A549 (cell line): ENCODE measurements around the gene SUPT4H1. TPM values are rescaled to one million over a fixed set of nuclear protein-coding genes. Genes with fewer than 3 reads are reported as not detected.

Source experiments
- ATAC-seq, 2 experiments: fragments of 200-7000 bp in 1 of 2; fragments of >200 bp in 1 of 2; cut with Nextera tagmentation in 1 of 2; cut with Tn5 transposase in 1 of 2; 3 replicates each; pipeline versions ENCODE4 v1.8.0 to v1.9.1; 2018 to 2020; ENCODE audit warnings: mild to moderate bottlenecking in 1 of 2, moderate library complexity in 1 of 2
- CTCF ChIA-PET: fragments of 300-600 bp; sonication (Branson Sonifier 250); formaldehyde crosslinking; extraction: SDS; loops from one replicate; lab custom pipeline; 2021; ENCODE audit warnings: antibody characterized with exemption, inconsistent platforms; lab: Yijun Ruan, JAX
- POLR2A ChIA-PET: fragments of 350-600 bp; formaldehyde crosslinking; extraction: SDS; loops from one replicate; lab custom pipeline; 2021; ENCODE audit warnings: antibody characterized with exemption, inconsistent platforms; lab: Yijun Ruan, JAX
- DNase-seq, 2 experiments: peaks; one replicate each; pipeline versions ENCODE4 v3.0.0 to v3.0.0-alpha.2; 2011 to 2016; ENCODE audit warnings: low read depth in 1 of 2, low spot score in 1 of 2
- FAIRE-seq: peaks from 2 replicates; lab custom pipeline; 2011; peaks lifted over from hg19 to GRCh38; lab: Jason Lieb, UNC
- H3K27ac ChIP-seq, 2 experiments: fragments of >200 bp; sonication (Bioruptor Twin); formaldehyde crosslinking; 3 replicates each; pipeline ENCODE4 v1.5.1; 2016 to 2017
- H3K4me1 ChIP-seq: fragments of >200 bp; sonication (Bioruptor Twin); formaldehyde crosslinking; 3 replicates; pipeline ENCODE4 v1.6.1; 2016
- H3K4me2 ChIP-seq: fragments of >200 bp; sonication (Bioruptor Twin); formaldehyde crosslinking; 3 replicates; pipeline ENCODE4 v1.6.1; 2016
- H3K4me3 ChIP-seq: fragments of >200 bp; sonication (Bioruptor Twin); formaldehyde crosslinking; 3 replicates; pipeline ENCODE4 v1.5.1; 2016
- H3K9me3 ChIP-seq: fragments of >200 bp; sonication (Bioruptor Twin); formaldehyde crosslinking; 3 replicates; pipeline ENCODE4 v1.6.1; 2016
- CBX2 ChIP-seq: fragments of 200-600 bp; sonication (generic); IDR thresholded peaks from 2 replicates; pipeline ENCODE4 v1.6.1; 2016; ENCODE audit warnings: low read depth, mild to moderate bottlenecking, borderline replicate concordance
- CHD2 ChIP-seq: fragments of 150-350 bp; IDR thresholded peaks from 2 replicates; pipeline ENCODE4 v1.6.1; 2014; ENCODE audit warnings: low read length; ENCODE audit not compliant: partially characterized antibody
- FOSL2 ChIP-seq, 2 experiments: fragments of 450-650 bp in 1 of 2; fragments of >200 bp in 1 of 2; sonication (Bioruptor Twin) in 1 of 2; formaldehyde crosslinking; IDR thresholded peaks; 2 replicates each; pipeline versions ENCODE4 v1.5.0 to v1.6.1; 2016 to 2020; ENCODE audit warnings: mild to moderate bottlenecking in 1 of 2, moderate library complexity in 1 of 2
- FOXS1 ChIP-seq: fragments of 250-450 bp; sonication (Bioruptor Pico); IDR thresholded peaks from 2 replicates; pipeline ENCODE4 v1.5.0; 2020; ENCODE audit warnings: mild to moderate bottlenecking, moderate library complexity
- HOXA7 ChIP-seq: fragments of 250-450 bp; sonication (Bioruptor Pico); IDR thresholded peaks from 2 replicates; pipeline ENCODE4 v1.5.0; 2020; ENCODE audit warnings: mild to moderate bottlenecking, moderate library complexity
- HOXB13 ChIP-seq: fragments of 250-450 bp; sonication (Bioruptor Pico); IDR thresholded peaks from 2 replicates; pipeline ENCODE4 v1.5.0; 2020; ENCODE audit warnings: low read depth, mild to moderate bottlenecking, moderate library complexity
- MAZ ChIP-seq: fragments of 150-350 bp; IDR thresholded peaks from 2 replicates; pipeline ENCODE4 v1.6.1; 2014; ENCODE audit warnings: antibody characterized with exemption, low read depth, low read length, borderline replicate concordance
- NFE2L2 ChIP-seq: fragments of 150-350 bp; conservative IDR thresholded peaks from 2 replicates; pipeline ENCODE4 v1.6.1; 2014; ENCODE audit warnings: low read length
- NPAS2 ChIP-seq: fragments of 250-450 bp; sonication (Bioruptor Pico); IDR thresholded peaks from 2 replicates; pipeline ENCODE4 v1.8.0; 2022; ENCODE audit warnings: mild to moderate bottlenecking, moderate library complexity, borderline replicate concordance
- RAD21 ChIP-seq, 2 experiments: fragments of >200 bp in 1 of 2; sonication (Bioruptor Twin) in 1 of 2; formaldehyde crosslinking in 1 of 2; IDR thresholded peaks in 1 of 2; conservative IDR thresholded peaks in 1 of 2; 2 replicates in 1 of 2; 3 replicates in 1 of 2; pipeline ENCODE4 v1.6.1; 2012 to 2018; ENCODE audit warnings: inconsistent platforms in 1 of 2
- RFX5 ChIP-seq: fragments of 450-650 bp; IDR thresholded peaks from 2 replicates; pipeline ENCODE4 v1.7.1; 2014; ENCODE audit warnings: antibody characterized with exemption, mild to moderate bottlenecking, moderate library complexity
- SMC3 ChIP-seq: fragments of >200 bp; sonication (Bioruptor Twin); formaldehyde crosslinking; IDR thresholded peaks from 3 replicates; pipeline ENCODE4 v1.6.1; 2018; ENCODE audit warnings: inconsistent platforms
- TP53 ChIP-seq: fragments of 250-450 bp; sonication (Bioruptor Pico); IDR thresholded peaks from 2 replicates; pipeline ENCODE4 v1.5.0; 2021; ENCODE audit warnings: mild to moderate bottlenecking, moderate library complexity
- ZC3H11A ChIP-seq: fragments of 450-650 bp; IDR thresholded peaks from 2 replicates; pipeline ENCODE4 v1.6.1; 2014; ENCODE audit warnings: antibody characterized with exemption, mild to moderate bottlenecking
- ZFP36 ChIP-seq: fragments of 450-650 bp; IDR thresholded peaks from 2 replicates; pipeline ENCODE4 v1.6.1; 2014; ENCODE audit warnings: borderline replicate concordance; ENCODE audit not compliant: partially characterized antibody
- WGBS: methylation state at CpG from one replicate; pipeline ENCODE4 v1.1.6; 2017; ENCODE audit errors: missing lambda C conversion rate; 5-methylcytosine and 5-hydroxymethylcytosine counted together
- polyA plus RNA-seq, 4 experiments: library from polyadenylated mRNA; depleted of rRNA in 3 of 4; stranded (reverse); fragments of >200 nt; fragmentation: RNase III in 1 of 4; extraction: RNeasy Plus Mini Kit Qiagen cat#74134 plus additional on column Dnase treatment in 1 of 4; gene quantifications; 2 replicates in 3 of 4; 3 replicates in 1 of 4; pipeline ENCODE4 v1.2.3, GENCODE V29; 2011 to 2017
- TF ChIP-seq, protein P1 (sequence below): fragments of >200 bp; sonication (Bioruptor Twin); formaldehyde crosslinking; IDR thresholded peaks from 3 replicates; pipeline ENCODE4 v1.5.1; 2016
- TF ChIP-seq, protein P2 (sequence below): IDR thresholded peaks from 2 replicates; pipeline ENCODE4 v1.6.1; 2012

Gene SUPT4H1
- polyA plus RNA-seq, 2 of the 4 experiments (the other 2 are of a cell fraction), result 123 to 241 TPM

DNA sequence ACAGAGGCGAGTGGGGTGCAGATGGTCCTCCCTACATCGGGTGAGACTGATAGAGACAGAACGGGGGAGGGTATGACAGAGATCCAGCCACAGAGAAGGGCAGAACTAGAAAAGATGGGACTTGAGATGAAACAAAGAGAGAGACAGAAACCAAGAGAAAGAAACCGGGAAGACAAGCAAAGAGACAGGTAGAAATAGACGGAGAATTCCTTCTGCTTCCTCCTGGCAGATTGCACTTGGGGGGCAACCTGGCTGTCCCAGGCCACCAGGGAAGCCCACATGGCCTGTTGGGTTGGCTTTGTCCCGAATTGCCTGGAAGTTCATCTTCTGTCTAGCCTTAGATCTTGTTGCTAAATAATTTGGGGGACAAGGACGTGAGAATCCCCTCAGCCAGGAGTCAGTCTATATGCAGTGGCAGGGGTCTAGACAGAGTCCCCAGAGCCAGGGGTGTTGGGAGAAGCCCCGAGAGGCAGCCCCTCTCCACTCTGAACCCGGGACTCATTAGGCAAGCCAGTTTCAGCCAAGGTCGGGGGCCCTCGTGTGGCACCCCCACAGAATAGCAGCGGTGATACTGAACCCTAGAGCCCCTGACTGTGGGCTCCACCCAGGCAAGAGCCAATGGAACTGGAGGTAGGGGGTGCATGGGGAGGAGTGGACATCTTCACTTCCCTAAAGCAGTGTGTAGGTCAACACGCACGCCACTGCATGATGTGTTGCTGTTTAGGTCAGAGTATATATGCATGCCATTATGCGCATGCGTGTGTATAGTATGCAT is 22.8 kb downstream of the SUPT4H1 start:
- POLR2A ChIA-PET, result no interaction called here
- Histone ChIP-seq H3K9me3 (no peaks in the 10 kb centered on the region), H3K4me3 (no peak overlapping the region), H3K4me1 (peaks cover 9% of the 10 kb centered on the region), H3K27ac (0 out of 6 replicates have a peak overlapping the region, but pooled peaks of 1 of the 2 experiments have one; percentile 4), H3K4me2 (no peak overlapping the region)
- TF ChIP-seq RAD21 (conservative IDR thresholded peaks at IDR 0.05 in 1 of 2, IDR thresholded peaks at IDR 0.05 in 1 of 2) (peak in 1 of 2 experiments; percentile 14; a peak in 1 of 5 replicates), SMC3 (peak; percentile 28; the same call in 1 of the 3 replicates), ZC3H11A (no peak)
- TF ChIP-seq, protein P1, sequence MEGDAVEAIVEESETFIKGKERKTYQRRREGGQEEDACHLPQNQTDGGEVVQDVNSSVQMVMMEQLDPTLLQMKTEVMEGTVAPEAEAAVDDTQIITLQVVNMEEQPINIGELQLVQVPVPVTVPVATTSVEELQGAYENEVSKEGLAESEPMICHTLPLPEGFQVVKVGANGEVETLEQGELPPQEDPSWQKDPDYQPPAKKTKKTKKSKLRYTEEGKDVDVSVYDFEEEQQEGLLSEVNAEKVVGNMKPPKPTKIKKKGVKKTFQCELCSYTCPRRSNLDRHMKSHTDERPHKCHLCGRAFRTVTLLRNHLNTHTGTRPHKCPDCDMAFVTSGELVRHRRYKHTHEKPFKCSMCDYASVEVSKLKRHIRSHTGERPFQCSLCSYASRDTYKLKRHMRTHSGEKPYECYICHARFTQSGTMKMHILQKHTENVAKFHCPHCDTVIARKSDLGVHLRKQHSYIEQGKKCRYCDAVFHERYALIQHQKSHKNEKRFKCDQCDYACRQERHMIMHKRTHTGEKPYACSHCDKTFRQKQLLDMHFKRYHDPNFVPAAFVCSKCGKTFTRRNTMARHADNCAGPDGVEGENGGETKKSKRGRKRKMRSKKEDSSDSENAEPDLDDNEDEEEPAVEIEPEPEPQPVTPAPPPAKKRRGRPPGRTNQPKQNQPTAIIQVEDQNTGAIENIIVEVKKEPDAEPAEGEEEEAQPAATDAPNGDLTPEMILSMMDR, result peak; percentile 36
- 49% methylated on average over 16 of the region's 16 CpGs for WGBS
- FAIRE-seq (no peak), ATAC-seq (peak; percentile 25 to 67; a peak in 4 of 6 replicates), DNase-seq (no peak)
- CTCF ChIA-PET, result interaction anchor here (2.1 to 3.5 kb wide), 2 partner anchors 12 to 87 kb away, joined by 13 to 34 read pairs; partner anchors contain the start of gene RNF43

DNA sequence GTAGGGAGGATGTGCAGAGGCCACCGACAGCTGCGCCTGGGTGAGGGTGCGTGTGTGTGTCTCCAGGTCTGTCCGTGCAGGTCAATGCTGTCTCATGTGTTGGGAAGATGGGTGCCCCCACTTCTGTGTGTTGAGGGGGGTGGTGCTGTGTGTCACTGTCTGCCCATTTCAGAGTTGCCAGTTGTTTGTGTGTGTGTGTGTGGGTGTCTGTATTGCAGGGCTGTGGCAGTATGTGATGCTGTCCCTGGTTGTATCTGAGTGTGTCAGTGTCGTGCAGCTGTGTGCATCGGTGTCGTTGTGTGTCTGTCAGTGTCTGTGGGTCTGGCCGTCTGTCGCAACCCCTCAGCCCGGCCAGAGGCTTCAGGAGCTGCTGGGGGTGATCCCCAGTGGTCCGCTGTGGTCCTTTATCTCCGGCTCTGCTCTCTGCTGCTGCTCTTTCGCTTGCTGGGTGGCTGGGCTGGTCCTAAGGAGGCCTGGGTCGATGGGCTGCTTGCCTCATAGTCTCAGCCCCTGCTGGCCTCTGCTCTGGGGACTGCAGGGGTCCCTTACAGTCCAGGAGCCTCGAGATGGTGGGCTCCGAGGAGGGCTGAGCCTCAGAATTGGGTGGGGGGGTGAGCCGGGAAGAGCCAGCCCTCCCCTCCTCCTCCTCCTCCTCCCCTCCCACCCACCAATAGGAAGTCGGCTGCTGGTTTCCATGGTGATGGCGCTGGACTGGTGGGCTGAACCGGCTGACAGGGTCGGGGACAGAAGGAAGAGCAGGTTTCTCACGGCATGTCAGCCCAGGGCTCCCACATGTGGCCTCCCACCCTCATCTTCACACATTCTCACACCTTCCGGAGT is 23.6 kb downstream of the SUPT4H1 start, which contains the start of gene TSPOAP1:
TSPOAP1 (minus strand) TSS at position 601 of the 840 bp plus-strand sequence. CDS start 875 bp downstream, outside the sequence.
- no peak for DNase-seq
- 53% methylated on average over 16 of the region's 23 CpGs for WGBS
- Histone ChIP-seq H3K4me2 (no peak within 1 kb of the TSS), H3K27ac (0 out of 6 replicates have a peak within 1 kb of the TSS, but pooled peaks of 1 of the 2 experiments have one; percentile 4), H3K4me1 (peaks cover 9% of the 10 kb centered on the region), H3K9me3 (no peaks in the 10 kb centered on the region)
- no peak for TF ChIP-seq MAZ
- no peak for TF ChIP-seq ZFP36
- no peak for TF ChIP-seq HOXA7 (CRISPR knock-in tag)
- no peak for TF ChIP-seq CBX2
- no peak for TF ChIP-seq FOXS1
- no peak for TF ChIP-seq TP53 (CRISPR knock-in tag)
- no peak for TF ChIP-seq RAD21 (conservative IDR thresholded peaks at IDR 0.05 in 1 of 2, IDR thresholded peaks at IDR 0.05 in 1 of 2)
- TF ChIP-seq FOSL2 (IDR thresholded peaks at IDR 0.05), result no peak
- no peak for TF ChIP-seq FOSL2 (CRISPR knock-in tag; IDR thresholded peaks at IDR 0.05)
- TF ChIP-seq HOXB13, result no peak
- no peak for TF ChIP-seq RFX5
- TF ChIP-seq, all 56 proteins: peak for 0
- no peak for FAIRE-seq
- CTCF ChIA-PET, result interaction anchor here (0.9 to 3.5 kb wide), 4 partner anchors 9 to 111 kb away, joined by 3 to 34 read pairs (median 8); partner anchors contain the start of gene RNF43
- POLR2A ChIA-PET, result interaction anchor here (0.5 to 1.2 kb wide), 3 partner anchors 23 to 89 kb away, joined by 3 to 5 read pairs (median 4); partner anchors contain the start of gene SUPT4H1
- no peak for ATAC-seq
- no peak within 1 kb of the TSS for H3K4me3 ChIP-seq

DNA sequence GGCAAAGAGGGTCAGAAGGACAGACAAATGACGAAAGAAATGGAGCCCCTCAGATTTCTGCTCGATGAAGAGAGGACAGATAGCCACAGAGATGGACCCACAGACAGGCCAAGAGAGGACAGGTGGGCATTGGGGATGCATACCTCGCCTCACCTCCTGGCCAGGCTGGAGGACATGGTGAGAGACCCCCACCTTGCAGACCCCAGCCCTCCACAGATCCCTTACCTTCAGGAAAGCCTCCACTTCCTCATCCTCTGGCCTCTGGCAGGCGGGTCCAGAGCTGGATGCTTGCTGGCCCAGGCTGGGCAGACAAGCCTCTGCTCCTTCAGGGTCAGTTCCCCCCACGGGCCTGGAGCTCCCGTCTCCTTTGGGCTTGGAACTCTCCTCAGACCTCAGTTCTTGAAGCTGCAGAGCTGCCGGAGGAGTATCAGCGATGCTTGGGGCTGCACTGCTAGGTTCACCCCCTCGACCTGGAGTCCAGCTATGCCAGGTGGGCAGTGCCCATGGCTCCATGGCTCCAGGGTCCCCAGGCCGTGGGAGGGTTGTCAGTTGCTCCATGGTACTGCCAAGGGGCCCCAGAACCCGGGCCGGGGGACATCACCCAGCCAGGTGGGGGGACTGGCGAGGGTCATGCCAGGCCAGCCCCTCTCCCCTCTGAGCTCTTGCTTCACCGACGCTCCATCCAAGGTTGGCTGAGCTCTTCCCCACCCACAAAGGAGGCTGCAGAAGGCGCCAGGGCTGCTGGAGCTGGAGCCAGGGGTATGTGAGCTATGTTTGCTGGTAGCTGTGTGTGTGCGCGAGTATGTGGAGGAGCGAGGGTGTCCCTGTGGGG is 24.4 kb downstream of the SUPT4H1 start:
- DNase-seq (no peak), FAIRE-seq (no peak), ATAC-seq (no peak)
- H3K27ac ChIP-seq, result no peak overlapping the region
- 59% methylated on average over 17 of the region's 19 CpGs for WGBS
- no peak overlapping the region for H3K4me2 ChIP-seq
- no peaks in the 10 kb centered on the region for H3K9me3 ChIP-seq
- no peak overlapping the region for H3K4me3 ChIP-seq
- ChIA-PET POLR2A (interaction anchor here (0.5 to 1.2 kb wide), 3 partner anchors 24 to 90 kb away, joined by 3 to 5 read pairs (median 4); partner anchors contain the start of gene SUPT4H1), CTCF (interaction anchor here (0.5 to 3.5 kb wide), 6 partner anchors 8 to 1172 kb away, joined by 3 to 34 read pairs (median 4); partner anchors contain the start of gene RNF43)
- TF ChIP-seq NPAS2 (CRISPR knock-in tag) (no peak), FOSL2 (IDR thresholded peaks at IDR 0.05) (no peak), FOSL2 (CRISPR knock-in tag; IDR thresholded peaks at IDR 0.05) (no peak), NFE2L2 (no peak), RAD21 (conservative IDR thresholded peaks at IDR 0.05 in 1 of 2, IDR thresholded peaks at IDR 0.05 in 1 of 2) (no peak), CHD2 (no peak), FOXS1 (no peak), ZFP36 (no peak)
- TF ChIP-seq, protein P2, sequence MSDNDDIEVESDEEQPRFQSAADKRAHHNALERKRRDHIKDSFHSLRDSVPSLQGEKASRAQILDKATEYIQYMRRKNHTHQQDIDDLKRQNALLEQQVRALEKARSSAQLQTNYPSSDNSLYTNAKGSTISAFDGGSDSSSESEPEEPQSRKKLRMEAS, result no peak
- H3K4me1 ChIP-seq, result peaks cover 9% of the 10 kb centered on the region
